K562 (cell line): ENCODE data around the gene KLHL12. TPM values are rescaled to one million over a fixed set of nuclear protein-coding genes. Genes with fewer than 3 reads are reported as not detected.

Source experiments
- ATF1 ChIP-seq, 2 experiments: fragments of 450-650 bp in 1 of 2; IDR thresholded peaks; 2 replicates each; pipeline ENCODE4 v1.6.1; 2016; ENCODE audit warnings: missing compliant biosample characterization in 1 of 2, missing genetic modification characterization in 1 of 2
- DACH1 ChIP-seq: fragments of 450-650 bp; IDR thresholded peaks from 2 replicates; pipeline ENCODE4 v1.6.1; 2018; ENCODE audit not compliant: partially characterized antibody
- ESRRB ChIP-seq: fragments of 250-450 bp; sonication (Bioruptor Pico); IDR thresholded peaks from 2 replicates; pipeline ENCODE4 v1.5.0; 2020; ENCODE audit warnings: mild to moderate bottlenecking, moderate library complexity, borderline replicate concordance
- FOXK2 ChIP-seq, 2 experiments: fragments of 450-650 bp; IDR thresholded peaks in 1 of 2; conservative IDR thresholded peaks in 1 of 2; 2 replicates each; pipeline ENCODE4 v1.6.1; 2016; ENCODE audit warnings: low read depth in 2 of 2, mild to moderate bottlenecking in 1 of 2
- GATA2 ChIP-seq: sonication (generic); formaldehyde crosslinking; IDR thresholded peaks from 2 replicates; pipeline ENCODE4 v1.4.0; 2020; ENCODE audit warnings: mild to moderate bottlenecking, missing genetic modification reagents
- MECOM ChIP-seq: fragments of 250-450 bp; sonication (Bioruptor Pico); IDR thresholded peaks from 2 replicates; pipeline ENCODE4 v1.8.0; 2022; ENCODE audit warnings: inconsistent platforms
- MEF2A ChIP-seq: IDR thresholded peaks from 2 replicates; pipeline ENCODE4 v1.6.1; 2011; ENCODE audit warnings: low read depth, mild to moderate bottlenecking, low read length, moderate library complexity; ENCODE audit not compliant: control insufficient read depth
- MTA3 ChIP-seq: fragments of 450-650 bp; formaldehyde crosslinking; IDR thresholded peaks from 2 replicates; pipeline ENCODE4 v1.6.1; 2017; ENCODE audit warnings: mild to moderate bottlenecking, borderline replicate concordance
- NCOA4 ChIP-seq: fragments of 450-650 bp; IDR thresholded peaks from 2 replicates; pipeline ENCODE4 v1.6.1; 2018; ENCODE audit warnings: mild to moderate bottlenecking; ENCODE audit not compliant: partially characterized antibody
- NR3C1 ChIP-seq: sonication (generic); formaldehyde crosslinking; IDR thresholded peaks from 2 replicates; pipeline ENCODE4 v1.8.1; 2022; ENCODE audit warnings: missing genetic modification reagents
- PHF20 ChIP-seq: fragments of 450-650 bp; IDR thresholded peaks from 2 replicates; pipeline ENCODE4 v1.6.1; 2018; ENCODE audit not compliant: partially characterized antibody
- RBFOX2 ChIP-seq: fragments of 200-400 bp; formaldehyde crosslinking; IDR thresholded peaks from 2 replicates; pipeline ENCODE4 v1.6.1; 2017; ENCODE audit warnings: low read depth, mild to moderate bottlenecking, low read length, moderate library complexity
- RFX5 ChIP-seq: IDR thresholded peaks from 2 replicates; pipeline ENCODE4 v1.6.1; 2011; ENCODE audit warnings: low read depth, mild to moderate bottlenecking, improper control_type of control experiment, low read length
- SMAD3 ChIP-seq: fragments of 450-650 bp; formaldehyde crosslinking; conservative IDR thresholded peaks from 2 replicates; pipeline ENCODE4 v1.4.0; 2020; ENCODE audit warnings: mild to moderate bottlenecking
- SRSF1 ChIP-seq: fragments of 200-400 bp; formaldehyde crosslinking; IDR thresholded peaks from 2 replicates; pipeline ENCODE4 v1.6.1; 2017; ENCODE audit warnings: mild to moderate bottlenecking, low read depth, low read length, moderate library complexity
- SRSF3 ChIP-seq: fragments of 200-400 bp; formaldehyde crosslinking; IDR thresholded peaks from 2 replicates; pipeline ENCODE4 v1.6.1; 2016; ENCODE audit warnings: mild to moderate bottlenecking, low read length, moderate library complexity; ENCODE audit not compliant: insufficient read depth
- TEAD1 ChIP-seq, 2 experiments: fragments of 450-650 bp in 1 of 2; sonication (generic) in 1 of 2; formaldehyde crosslinking; IDR thresholded peaks; 2 replicates each; pipeline versions ENCODE4 v1.4.0 to v1.8.0; 2020 to 2022; ENCODE audit warnings: mild to moderate bottlenecking in 2 of 2, missing genetic modification reagents in 1 of 2
- ZNF165 ChIP-seq: fragments of 250-450 bp; sonication (Bioruptor Pico); IDR thresholded peaks from 2 replicates; pipeline ENCODE4 v1.4.0; 2020; ENCODE audit warnings: borderline replicate concordance
- ZNF347 ChIP-seq: fragments of 450-650 bp; formaldehyde crosslinking; IDR thresholded peaks from 2 replicates; pipeline ENCODE4 v1.4.0; 2020; ENCODE audit warnings: low read depth, mild to moderate bottlenecking, moderate library complexity
- ZNF445 ChIP-seq: fragments of 250-450 bp; sonication (Bioruptor Pico); IDR thresholded peaks from 2 replicates; pipeline ENCODE4 v1.4.0; 2020; ENCODE audit warnings: low read depth, mild to moderate bottlenecking, moderate library complexity
- polyA plus RNA-seq, 8 experiments: library from polyadenylated mRNA; depleted of rRNA in 4 of 8; stranded (reverse) in 5 of 8; unstranded in 3 of 8; fragments of >200 nt; fragmentation: Nextera tagmentation in 2 of 8; fragmentation: Illumina TruSeq in 1 of 8; extraction: Ambion mirVana in 2 of 8; extraction: Trizol in 1 of 8; gene quantifications; 2 replicates each; pipeline versions ENCODE4 v1.2.1 to v1.2.3, GENCODE V29; 2011 to 2014; ENCODE audit warnings: inconsistent platforms in 1 of 8, missing spikeins in 1 of 8
- total RNA-seq, 7 experiments: library from RNA; depleted of rRNA in 6 of 7; stranded (reverse); fragments of >200 nt in 6 of 7; fragmentation: Illumina TruSeq in 2 of 7; extraction: Trizol in 2 of 7; gene quantifications; 2 replicates each; pipeline versions ENCODE4 v1.2.1 to v1.2.3, GENCODE V29; 2011 to 2021; ENCODE audit warnings: low replicate concordance in 1 of 7
- TF ChIP-seq, protein P1 (sequence below), 2 experiments: IDR thresholded peaks; 2 replicates each; pipeline ENCODE4 v1.6.1; 2011; ENCODE audit warnings: borderline replicate concordance in 1 of 2, control low read depth in 1 of 2, low read depth in 1 of 2, low read length in 1 of 2, mild to moderate bottlenecking in 1 of 2, mixed read lengths in 1 of 2, moderate library complexity in 1 of 2; ENCODE audit not compliant: insufficient read depth in 1 of 2, insufficient read length in 1 of 2, poor library complexity in 1 of 2, severe bottlenecking in 1 of 2; ENCODE audit errors: extremely low read depth in 1 of 2
- TF ChIP-seq, protein P2 (sequence below): sonication (generic); formaldehyde crosslinking; IDR thresholded peaks from 2 replicates; pipeline ENCODE4 v1.8.1; 2023; ENCODE audit warnings: mild to moderate bottlenecking, missing genetic modification reagents

Gene KLHL12
- total and polyA plus RNA-seq, 9 of the 15 experiments (the other 6 are each of a cell fraction or from before 2014, with no cell fraction given), result 23.1 to 85.1 (median 35.0) TPM

DNA sequence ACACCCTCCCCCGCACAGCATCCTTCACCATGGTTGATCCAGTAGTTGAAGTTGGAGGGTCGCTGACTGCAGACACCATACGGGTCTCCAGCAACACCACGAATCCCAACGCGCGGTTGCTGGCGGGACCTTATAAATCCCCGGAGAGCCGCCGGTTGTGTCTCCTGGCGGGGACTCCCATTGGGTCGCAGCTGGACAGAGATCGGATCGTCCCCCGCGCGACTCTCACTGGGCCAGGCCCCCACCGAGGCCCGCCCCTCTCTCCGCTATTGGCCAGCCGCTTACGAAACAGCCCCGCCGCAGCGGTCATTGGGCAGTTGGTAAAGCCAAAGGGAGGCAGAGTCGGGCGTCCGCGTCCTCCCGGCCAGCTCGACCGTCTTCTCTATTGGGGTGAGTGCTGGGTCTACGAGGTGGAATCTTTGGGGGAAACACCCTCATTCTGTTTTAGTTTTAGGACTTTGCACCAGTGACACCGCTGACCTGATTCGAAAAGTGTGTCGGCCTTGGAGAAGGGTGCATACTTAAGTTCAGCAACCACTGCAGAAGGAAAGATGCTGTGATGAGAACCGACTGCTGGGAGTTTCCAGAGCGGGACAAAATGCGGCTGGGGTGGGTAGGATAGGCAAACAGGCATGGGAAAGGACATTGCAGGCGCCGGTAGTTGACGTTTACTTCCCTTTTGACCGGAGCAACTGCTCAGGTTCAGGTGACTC lies 65.5 kb downstream of the KLHL12 start (continued):
- TF ChIP-seq ESRRB (CRISPR knock-in tag) (no peak), PHF20 (no peak), NCOA4 (no peak), NR3C1 (CRISPR knock-in tag) (no peak), ZNF445 (no peak), MTA3 (0 out of 2 replicates have a peak, but pooled peaks have one; percentile 55), ZNF165 (no peak), RBFOX2 (peak; percentile 66), MECOM (CRISPR knock-in tag) (no peak), FOXK2 (conservative IDR thresholded peaks at IDR 0.05 in 1 of 2, IDR thresholded peaks at IDR 0.05 in 1 of 2; ENCODE audit: low read depth in 2 of 2) (no peak), RFX5 (no peak), SRSF3 (no peak), TEAD1 (CRISPR knock-in tag; IDR thresholded peaks at IDR 0.05) (no peak), DACH1 (peak; percentile 37), ZNF347 (no peak), ATF1 (CRISPR knock-in tag; IDR thresholded peaks at IDR 0.05) (no peak), ATF1 (tag; IDR thresholded peaks at IDR 0.05) (peak; percentile 58), GATA2 (CRISPR knock-in tag) (no peak), SRSF1 (no peak), MEF2A (no peak), SMAD3 (CRISPR knock-in tag) (no peak)
- TF ChIP-seq, protein P1, sequence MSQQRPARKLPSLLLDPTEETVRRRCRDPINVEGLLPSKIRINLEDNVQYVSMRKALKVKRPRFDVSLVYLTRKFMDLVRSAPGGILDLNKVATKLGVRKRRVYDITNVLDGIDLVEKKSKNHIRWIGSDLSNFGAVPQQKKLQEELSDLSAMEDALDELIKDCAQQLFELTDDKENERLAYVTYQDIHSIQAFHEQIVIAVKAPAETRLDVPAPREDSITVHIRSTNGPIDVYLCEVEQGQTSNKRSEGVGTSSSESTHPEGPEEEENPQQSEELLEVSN (IDR thresholded peaks at IDR 0.05; ENCODE audit: borderline replicate concordance in 1 of 2, extremely low read depth in 1 of 2, insufficient read depth in 1 of 2, insufficient read length in 1 of 2, low read depth in 1 of 2, low read length in 1 of 2, poor library complexity in 1 of 2, severe bottlenecking in 1 of 2), result peak in 1 of 2 experiments; percentile 43
- TF ChIP-seq, protein P2, sequence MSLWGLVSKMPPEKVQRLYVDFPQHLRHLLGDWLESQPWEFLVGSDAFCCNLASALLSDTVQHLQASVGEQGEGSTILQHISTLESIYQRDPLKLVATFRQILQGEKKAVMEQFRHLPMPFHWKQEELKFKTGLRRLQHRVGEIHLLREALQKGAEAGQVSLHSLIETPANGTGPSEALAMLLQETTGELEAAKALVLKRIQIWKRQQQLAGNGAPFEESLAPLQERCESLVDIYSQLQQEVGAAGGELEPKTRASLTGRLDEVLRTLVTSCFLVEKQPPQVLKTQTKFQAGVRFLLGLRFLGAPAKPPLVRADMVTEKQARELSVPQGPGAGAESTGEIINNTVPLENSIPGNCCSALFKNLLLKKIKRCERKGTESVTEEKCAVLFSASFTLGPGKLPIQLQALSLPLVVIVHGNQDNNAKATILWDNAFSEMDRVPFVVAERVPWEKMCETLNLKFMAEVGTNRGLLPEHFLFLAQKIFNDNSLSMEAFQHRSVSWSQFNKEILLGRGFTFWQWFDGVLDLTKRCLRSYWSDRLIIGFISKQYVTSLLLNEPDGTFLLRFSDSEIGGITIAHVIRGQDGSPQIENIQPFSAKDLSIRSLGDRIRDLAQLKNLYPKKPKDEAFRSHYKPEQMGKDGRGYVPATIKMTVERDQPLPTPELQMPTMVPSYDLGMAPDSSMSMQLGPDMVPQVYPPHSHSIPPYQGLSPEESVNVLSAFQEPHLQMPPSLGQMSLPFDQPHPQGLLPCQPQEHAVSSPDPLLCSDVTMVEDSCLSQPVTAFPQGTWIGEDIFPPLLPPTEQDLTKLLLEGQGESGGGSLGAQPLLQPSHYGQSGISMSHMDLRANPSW (CRISPR knock-in tag), result peak; percentile 72; the same call in 1 of the 2 replicates
